Measurements from ENCODE around the gene CATSPERD. TPM values are rescaled to one million over a fixed set of nuclear protein-coding genes. Genes with fewer than 3 reads are reported as not detected.

Gene CATSPERD
- total and polyA plus RNA-seq, 9 donors, result 0.67 to 4.5 TPM; not detected in 7

GRCh38 chr19:5711025-5711424, 9.4 kb upstream of the CATSPERD start:
- Histone ChIP-seq H3K36me3 (no peaks in the 10 kb centered on the region), H3K27me3 (no peaks in the 10 kb centered on the region), H3K27ac (no peak overlapping the region), H3K9me3 (no peaks in the 10 kb centered on the region), H3K4me1 (ENCODE audit: insufficient read depth) (no peaks in the 10 kb centered on the region), H3K4me3 (no peak overlapping the region)
- no peak for TF ChIP-seq EP300 (IDR thresholded peaks at IDR 0.05)
- no peak for TF ChIP-seq CTCF (IDR thresholded peaks at IDR 0.05)
- TF ChIP-seq POLR2A (IDR thresholded peaks at IDR 0.05), result no peak
- no peak for DNase-seq
- 89 to 93% (median 93%) methylated on average over 8 of the region's 8 CpGs for WGBS, 3 donors
- intact Hi-C loops (cut with DNase I), result no loop called here

DNA sequence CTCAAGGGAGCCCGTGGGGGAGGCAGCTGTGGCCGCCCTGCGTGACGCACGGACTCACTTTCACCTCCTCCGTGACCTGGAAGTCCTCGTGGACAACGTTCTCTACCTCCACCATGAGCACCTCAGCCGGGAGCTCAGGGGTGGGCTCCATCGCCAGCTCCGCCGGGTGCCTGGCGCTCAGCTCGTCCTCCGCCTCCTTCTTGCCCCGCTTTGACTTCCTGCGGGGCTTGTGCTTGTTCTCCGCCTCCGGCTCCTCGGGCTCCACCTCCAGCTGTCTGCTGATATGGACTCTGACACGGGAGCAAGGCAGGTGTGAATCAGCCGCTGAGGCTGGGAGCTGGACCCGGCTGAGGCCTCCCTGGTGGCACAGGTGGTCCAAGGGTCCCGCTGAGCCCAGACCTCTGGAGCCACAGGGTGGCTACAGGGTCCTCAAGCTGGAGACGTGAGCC, 8.7 kb upstream of the CATSPERD start:
- no peak for DNase-seq
- Histone ChIP-seq H3K36me3 (no peaks in the 10 kb centered on the region), H3K27ac (no peak overlapping the region), H3K4me1 (ENCODE audit: insufficient read depth) (no peaks in the 10 kb centered on the region), H3K9me3 (no peaks in the 10 kb centered on the region), H3K4me3 (no peak overlapping the region), H3K27me3 (no peaks in the 10 kb centered on the region)
- WGBS, 3 donors, result 74 to 83% (median 77%) methylated on average over 25 of the region's 25 CpGs
- intact Hi-C loops (cut with DNase I), result no loop called here
- TF ChIP-seq POLR2A (IDR thresholded peaks at IDR 0.05), result no peak
- no peak for TF ChIP-seq EP300 (IDR thresholded peaks at IDR 0.05)
- TF ChIP-seq CTCF (IDR thresholded peaks at IDR 0.05), result no peak

- Histone ChIP-seq H3K4me1 (ENCODE audit: insufficient read depth) (no peaks in the 10 kb centered on the region), H3K4me3 (no peak overlapping the region), H3K9me3 (no peaks in the 10 kb centered on the region), H3K36me3 (no peaks in the 10 kb centered on the region), H3K27me3 (no peaks in the 10 kb centered on the region), H3K27ac (no peak overlapping the region)
- TF ChIP-seq CTCF (IDR thresholded peaks at IDR 0.05) (no peak), POLR2A (IDR thresholded peaks at IDR 0.05) (no peak), EP300 (IDR thresholded peaks at IDR 0.05) (no peak)
- no peak for DNase-seq
- 87 to 91% (median 90%) methylated on average over 9 of the region's 9 CpGs for WGBS, 3 donors
- intact Hi-C loops (cut with DNase I), result no loop called here
Measured at GRCh38 chr19:5713228-5713627, 7.2 kb upstream of the CATSPERD start.

DNA sequence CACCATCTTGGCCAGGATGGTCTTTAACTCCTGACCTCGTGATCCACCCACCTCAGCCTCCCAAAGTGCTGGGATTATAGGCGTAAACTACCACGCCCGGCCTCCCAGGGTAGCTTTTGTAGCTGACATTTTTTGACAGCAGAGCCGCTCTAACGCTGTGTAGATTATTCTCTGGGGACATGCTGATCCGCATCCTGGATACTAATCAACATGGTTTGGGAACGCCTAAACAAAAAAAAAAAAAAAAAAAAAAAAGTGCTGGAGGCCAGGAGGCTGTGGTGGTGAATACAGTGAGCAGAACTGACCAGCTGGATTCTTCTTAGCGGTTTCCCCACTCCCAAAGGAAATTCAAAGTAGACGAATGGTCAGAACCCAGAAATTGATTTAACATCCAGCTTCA, 5.6 kb upstream of the CATSPERD start:
- intact Hi-C loops (cut with DNase I), result no loop called here
- H3K36me3 ChIP-seq, result no peaks in the 10 kb centered on the region
- no peak for TF ChIP-seq POLR2A (IDR thresholded peaks at IDR 0.05)
- no peak for TF ChIP-seq EP300 (IDR thresholded peaks at IDR 0.05)
- no peak for TF ChIP-seq CTCF (IDR thresholded peaks at IDR 0.05)
- peaks cover 7% of the 10 kb centered on the region for H3K4me1 ChIP-seq (ENCODE audit: insufficient read depth)
- H3K9me3 ChIP-seq, result no peaks in the 10 kb centered on the region
- H3K27ac ChIP-seq, result no peak overlapping the region
- DNase-seq, result no peak
- H3K4me3 ChIP-seq, result no peak overlapping the region
- H3K27me3 ChIP-seq, result no peaks in the 10 kb centered on the region
- 87 to 88% (median 87%) methylated on average over 10 of the region's 10 CpGs for WGBS, 3 donors

All from ovary (tissue), 9 donors.